Left renal pelvis (tissue), 4 donors: ENCODE results near the gene QRICH2. TPM values are rescaled to one million over a fixed set of nuclear protein-coding genes. Genes with fewer than 3 reads are reported as not detected.
"Not testable (repeated sequence)": the region's sequence is repeated elsewhere in the genome, so short reads cannot be mapped to it uniquely, and the experiment has no call there.

Experiments used
- DNase-seq, 4 donors: peaks; one replicate each; pipeline ENCODE4 v3.0.0-alpha.2; 2013; ENCODE audit warnings: low read depth in 4 of 4, low spot score in 3 of 4
- polyA plus RNA-seq, 4 donors: library from polyadenylated mRNA; unstranded; fragments of 120-200 nt; gene quantifications; one replicate each; pipeline ENCODE4 v1.2.1, GENCODE V29; 2013; ENCODE audit not compliant: insufficient read length in 4 of 4

The QRICH2 gene
- polyA plus RNA-seq, 4 donors = 4.0 to 11.8 (median 4.9) TPM

DNA sequence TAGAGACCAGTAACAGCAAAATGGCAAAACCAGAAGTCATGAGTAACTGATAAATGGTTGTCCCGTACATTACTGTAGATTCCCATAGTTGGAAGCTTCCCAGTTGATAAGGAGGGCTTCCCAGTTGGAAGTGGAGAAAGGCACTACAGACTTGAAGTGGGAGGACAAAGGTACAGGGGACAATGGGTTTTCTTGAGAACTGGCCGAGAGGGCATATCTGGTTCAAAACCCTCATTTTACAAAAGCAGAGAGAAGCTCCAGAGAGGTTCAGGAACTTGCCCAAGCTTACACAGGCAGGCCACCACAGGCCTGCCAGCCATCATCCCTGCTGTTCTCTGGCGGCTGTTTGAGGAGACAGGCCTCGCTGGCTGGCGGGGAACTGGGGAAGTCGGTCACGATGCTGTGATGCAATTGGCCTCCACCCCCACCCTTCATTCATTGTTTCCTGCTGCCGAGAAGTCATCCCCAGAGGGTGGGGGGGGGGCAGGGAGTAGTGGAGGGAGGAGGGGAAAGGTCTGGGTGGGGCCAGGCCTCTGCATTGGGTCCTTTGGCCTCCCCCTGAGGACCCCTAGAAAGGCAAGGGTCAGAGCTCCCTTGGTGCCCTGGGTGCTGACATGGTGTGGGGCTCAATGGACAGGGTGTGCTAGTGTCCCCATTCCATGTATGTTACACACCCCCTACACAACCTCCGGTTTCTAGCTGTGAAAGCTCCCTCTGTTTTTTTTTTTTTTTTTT is 39.9 kb downstream of the QRICH2 start:
- DNase-seq = no peak

DNA sequence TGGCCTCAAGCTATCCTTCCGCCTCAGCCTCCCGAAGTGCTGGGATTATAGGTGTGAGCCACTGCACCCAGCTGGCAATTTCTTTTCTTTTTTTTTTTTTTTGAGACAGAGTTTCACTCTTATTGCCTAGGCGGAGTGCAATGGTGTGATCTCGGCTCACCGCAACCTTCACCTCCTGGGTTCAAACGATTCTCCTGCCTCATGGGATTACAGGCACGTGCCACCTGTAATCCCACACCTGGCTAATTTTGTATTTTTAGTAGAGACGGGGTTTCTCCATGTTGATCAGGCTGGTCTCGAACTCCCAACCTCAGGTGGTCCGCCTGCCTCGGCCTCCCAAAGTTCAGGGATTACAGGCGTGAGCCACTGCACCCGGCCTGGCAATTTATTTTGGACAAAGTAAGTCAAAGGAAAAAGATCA is 40.5 kb downstream of the QRICH2 start:
- DNase-seq = not testable (repeated sequence)

DNA sequence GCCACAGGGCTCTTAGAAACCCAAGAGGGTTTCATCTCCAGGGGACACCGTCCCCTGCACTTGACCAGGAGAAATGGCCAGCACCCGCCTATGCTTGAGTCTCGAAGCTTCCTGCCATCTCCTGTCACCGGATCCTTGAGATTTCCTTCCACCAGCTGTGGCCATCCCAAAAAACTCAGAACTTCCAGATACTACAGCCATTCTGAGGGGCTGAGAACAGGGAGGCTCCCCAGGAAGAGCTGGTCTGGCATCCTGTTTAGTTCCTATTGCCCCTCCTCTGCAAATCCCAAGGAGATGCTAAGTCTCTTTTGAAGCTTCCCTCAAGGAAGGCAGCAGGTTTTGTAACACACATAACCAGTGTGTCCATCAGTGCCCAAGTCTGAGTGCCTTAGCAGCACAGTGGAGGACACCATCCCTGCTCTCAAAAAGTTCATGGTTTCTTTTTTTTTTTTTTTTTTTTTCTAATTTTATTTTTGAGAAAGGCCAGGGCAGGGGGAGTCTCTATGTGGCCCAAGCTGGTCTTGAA is 41.0 kb downstream of the QRICH2 start:
- DNase-seq = no peak

DNA sequence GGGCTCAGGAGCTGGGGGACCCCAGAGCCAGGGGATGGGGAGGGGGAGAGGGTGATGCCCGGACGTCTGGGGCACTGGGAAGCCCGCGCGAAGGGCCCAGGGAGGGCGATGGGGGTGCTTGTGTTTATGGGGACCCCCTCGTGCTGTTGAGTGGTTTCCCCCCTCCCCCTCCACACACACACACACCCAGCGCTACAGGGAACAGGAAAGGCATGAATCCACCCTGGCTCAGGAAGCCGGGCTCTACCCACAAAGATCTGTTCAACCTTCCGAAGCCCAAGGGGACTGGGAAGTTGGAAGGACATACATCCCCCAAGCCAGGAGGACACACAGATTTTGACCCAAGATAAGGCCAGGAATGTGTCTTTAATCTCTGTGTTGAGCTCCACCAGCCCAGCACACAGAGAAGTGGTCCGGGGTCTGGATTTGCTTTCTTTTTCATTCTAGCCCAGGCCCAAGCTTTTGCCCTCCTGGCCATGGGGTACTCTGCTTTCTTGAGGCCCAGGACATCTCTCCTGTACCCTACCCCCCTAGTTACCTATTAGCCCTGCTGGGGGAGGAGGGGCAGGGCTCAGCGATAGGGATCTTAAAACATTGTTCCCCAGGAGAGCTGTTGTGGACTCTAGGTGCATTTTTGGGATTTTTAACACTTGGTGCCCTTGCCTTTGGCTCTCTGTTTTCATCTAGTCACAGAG is 41.7 kb downstream of the QRICH2 start:
- no peak for DNase-seq

DNA sequence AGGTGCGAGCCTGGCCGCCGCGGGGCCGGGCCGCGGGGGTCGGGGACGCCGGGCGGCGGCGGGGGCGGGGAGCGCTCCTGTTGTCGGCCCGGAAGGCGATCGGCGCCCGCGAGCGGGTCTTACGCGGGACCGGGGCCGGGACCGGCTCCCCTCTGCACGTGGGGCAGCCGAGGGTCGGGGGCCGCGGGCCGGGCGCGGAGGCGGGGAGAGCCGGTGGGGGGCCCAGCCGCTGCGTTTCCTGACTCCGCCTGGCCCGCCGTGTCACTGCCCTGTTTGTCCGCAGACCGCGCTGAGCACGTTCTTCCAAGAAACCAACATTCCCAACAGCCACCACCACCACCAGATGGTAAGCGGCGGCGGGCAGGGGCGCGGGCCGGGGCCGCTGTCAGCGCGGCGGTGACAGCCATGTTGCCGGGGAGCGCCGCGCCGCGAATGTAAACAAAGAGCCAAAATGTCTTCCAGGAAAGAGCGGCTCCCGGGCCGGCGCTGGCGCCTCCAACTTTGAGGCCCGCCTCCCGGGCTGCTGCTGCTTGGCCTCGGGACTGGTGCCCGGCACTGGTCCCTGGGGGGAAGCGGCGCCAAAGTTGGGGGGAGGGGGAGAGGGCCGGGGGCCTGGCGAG is 42.3 kb downstream of the QRICH2 start:
- no peak for DNase-seq

DNA sequence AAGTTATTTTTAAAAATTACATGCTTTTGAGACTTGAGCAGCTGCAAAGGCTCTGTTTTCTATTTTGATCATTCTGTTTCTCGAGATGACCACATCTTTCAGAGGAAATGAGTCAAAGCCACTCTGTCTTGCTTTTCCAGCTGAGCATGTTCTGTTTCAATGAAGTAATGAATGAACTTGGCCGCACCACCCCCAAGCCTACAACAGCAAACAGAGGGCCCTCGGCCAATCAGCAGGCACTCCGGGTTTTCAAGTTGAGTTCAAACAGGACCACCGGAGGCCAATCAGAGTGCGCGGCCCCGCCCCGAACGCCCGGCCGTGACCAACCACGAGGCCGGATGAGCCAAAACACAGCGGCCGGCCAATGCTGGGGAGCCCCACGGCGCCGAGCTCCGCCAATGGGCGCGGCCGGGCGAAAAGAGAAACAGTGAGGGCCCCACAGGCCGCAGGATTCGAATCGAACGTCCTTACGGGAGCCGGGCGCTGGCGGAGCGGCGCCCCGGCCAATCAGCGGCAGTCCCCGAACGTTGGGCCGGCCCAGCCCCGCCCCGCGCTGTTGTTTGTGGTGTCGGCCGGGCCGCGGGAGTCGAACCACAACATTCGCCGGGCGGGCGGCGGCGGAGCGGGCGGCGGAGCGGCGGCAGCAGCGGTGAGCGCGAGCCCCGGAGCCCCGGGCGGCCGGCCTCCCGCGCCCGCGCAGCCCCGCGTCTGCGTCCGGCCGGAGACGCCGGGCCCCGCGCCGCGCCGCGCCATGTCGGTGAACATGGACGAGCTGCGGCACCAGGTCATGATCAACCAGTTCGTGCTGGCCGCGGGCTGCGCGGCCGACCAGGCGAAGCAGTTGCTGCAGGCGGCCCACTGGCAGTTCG is 43.1 kb downstream of the QRICH2 start, which contains the start of gene UBALD2:
Gene UBALD2 (plus strand): TSS at position 594 of the 869 bp plus-strand sequence. CDS start 158 bp downstream, at position 752.
- DNase-seq = peak; percentile 91 to 96 (median 95)

DNA sequence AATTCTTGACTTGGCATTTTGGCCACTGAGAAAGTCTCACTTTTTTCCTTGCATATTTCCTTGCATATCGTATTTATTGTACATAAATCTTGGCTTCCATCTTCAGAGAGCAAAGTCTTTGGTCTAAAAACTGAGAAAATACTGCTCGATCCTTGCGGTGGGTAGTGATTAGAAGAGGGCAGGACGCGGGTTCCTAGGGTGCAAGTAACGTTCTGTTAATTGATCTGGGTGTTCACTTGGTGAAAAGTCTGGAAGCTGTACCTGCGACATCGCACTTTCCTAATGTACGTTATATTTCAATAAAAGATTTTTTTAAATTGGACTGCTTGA is 43.7 kb downstream of the QRICH2 start:
- DNase-seq = no peak

DNA sequence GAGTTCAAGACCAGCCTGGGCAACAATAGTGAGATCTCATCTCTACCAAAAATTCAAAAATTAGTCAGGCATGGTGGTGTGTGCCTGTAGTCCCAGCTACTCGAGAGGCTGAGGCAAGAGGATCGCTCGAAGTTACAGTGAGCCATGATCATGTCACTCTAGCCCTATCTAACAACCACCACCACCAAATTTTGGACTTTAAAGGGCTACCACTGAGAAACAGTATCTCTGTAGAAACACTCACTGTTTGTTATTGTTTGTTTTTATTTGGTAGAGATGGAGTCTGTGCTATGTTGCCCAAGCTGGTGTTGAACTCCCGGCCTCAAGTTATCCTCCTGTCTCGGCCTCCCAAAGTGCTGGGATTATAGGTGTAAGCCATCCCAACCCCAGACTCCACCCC is 44.2 kb downstream of the QRICH2 start:
- no peak for DNase-seq

DNA sequence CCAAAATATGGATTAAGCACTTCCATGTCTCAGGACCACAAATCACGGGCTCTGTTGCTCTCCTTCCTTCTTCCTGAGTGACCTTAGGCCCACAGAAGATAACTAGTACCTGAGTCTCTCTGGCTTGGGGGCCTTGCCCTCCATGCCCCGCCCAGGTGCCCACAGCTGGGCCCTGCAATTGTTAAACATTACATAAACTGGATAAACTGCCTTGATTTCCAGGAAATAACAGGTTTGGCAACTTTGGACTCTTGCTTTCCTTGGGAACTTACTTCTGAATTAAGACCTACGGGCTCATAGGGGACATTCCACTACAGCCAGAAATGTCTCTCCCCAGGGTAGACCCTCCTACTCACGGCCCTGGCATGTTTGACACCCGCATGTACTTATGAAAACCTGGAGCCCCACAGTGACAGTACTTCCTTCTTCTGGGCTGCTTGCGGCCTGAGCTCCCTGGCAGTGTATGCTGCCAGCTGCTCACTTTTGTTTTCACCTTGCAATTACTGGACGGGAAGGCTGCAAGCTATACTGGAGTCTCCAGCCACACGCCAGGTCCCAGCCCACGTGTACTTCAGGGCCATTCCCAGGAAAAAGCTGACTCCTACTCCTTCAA is 45.2 kb downstream of the QRICH2 start:
- DNase-seq = peak in 1 of 4 donors; percentile 69

DNA sequence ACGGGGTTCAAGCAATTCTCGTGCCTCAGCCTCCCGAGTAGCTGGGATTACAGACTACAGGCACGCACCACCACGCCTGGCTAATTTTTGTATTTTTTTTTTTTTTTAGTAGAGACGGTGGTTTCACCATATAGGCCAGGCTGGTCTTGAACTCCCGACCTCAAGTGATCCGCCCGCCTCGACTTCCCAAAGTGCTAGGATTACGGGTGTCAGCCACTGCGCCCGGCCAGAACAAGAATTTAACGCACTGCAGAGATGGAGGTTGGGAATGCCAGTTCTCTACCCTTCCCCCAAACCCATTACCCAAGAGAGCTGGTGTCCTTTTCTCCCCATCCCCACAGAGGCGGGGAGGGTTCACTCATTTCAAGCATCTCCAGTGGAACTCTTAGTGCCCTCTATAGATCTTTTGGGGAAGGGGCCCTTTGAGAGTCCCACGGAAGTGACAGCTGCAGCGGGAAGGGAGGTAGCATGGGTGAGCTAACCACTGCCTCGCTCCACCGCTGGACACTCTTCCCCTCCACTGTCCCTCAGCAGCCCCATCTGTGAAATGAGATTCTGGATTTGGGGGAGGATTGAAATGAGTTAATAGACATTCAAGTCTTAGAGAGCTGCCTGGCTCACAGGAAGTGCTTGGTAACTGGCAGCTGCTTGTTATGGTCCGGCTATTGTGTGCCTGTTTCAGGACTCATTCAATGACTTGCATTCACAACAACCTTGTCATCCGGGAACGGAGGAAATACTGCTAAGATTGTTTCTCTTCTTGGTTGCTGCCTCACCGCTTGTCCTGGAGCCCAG is 46.5 kb downstream of the QRICH2 start:
- DNase-seq = no peak

DNA sequence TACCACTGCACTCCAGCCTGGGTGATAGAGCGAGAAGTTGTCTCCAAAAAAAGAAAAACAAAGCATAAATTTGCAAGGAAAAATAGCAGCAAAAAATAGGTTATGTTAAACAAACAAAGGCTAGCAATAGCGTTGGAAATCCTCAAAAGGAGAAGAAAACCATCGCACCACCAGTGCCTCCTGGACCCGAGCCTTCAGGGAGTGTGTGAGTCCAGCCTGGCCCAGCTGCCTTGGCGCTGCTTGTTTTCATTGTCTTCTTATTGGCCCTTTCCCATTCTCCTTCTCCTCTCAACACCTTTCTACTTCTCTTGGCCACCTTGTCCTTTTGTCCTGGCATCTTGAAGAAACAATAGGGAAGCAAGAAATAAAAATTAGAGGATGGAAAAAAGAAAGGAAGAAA is 47.4 kb downstream of the QRICH2 start:
- no peak for DNase-seq

DNA sequence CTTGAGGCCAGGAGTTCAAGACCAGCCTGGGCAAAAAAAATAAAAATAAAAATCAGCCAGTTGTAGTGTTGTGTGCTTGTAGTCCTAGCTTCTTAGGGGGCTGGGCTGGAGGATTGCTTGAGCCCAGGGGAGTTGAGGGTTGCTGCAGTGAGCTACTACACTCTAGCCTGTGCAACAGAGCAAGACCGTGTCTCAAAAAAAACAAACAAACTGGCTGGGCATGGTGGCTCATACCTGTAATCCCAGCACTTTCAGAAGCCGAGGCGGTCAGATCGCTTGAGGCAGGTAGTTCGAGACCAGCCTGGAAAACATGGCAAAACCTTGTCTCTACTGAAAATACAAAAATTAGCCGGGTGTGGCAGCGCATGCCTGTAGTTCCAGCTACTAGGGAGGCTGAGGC is 47.9 kb downstream of the QRICH2 start:
- no peak for DNase-seq

DNA sequence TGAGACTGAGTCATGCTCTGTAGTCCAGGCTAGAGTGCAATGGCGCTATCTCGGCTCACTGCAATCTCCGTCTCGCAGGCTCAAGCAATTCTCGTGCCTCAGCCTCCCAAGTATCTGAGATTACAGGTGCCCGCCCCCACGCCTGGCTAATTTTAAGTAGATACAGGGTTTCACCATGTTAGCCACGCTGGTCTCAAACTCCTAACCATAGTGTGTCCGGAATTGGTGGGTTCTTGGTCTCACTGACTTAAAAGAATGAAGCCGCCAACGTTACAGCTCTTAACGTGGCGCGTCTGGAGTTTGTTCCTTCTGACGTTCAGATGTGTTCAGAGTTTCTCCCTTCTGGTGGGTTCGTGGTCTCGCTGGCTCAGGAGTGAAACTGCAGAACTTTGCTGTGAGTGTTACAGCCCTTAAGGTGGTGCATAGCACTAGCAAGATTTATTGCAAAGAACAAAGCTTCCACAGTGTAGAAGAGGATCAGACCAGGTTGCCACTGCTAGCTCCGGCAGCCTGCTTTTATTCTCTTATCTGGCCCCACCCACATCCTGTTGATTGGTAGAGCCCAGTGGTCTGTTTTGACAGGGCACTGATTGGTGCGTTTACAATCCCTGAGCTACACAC is 51.5 kb downstream of the QRICH2 start:
- DNase-seq = not testable (repeated sequence)

DNA sequence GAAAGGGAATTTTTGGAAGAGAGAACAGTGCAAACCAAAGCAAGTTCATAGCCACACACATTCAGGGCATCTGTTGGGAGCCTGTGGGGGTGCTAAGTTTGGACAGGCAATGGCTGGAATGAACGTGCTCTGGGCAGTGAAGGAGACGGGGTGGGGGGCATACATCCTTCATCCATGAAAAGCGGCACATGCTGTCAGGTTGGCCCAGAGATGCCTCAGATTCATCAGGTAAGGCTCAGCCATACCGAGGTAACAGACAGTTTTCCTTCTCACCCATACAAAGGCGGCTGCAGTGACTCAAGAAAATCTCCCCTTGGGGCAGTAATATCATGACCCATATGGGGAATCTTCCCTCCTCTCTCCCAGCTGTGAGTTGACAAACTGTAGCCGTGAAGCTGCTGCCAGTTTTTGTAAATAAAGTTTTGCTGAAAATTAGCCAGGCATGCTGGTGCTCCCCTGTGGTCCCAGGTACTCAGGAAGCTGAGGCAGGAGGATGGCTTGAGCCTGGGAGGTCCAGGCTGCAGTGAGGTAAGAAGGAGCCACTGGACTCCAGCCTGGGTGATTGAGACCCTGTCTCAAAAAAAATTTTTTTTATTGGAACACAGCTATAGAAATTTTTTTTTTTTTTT is 52.2 kb downstream of the QRICH2 start:
- DNase-seq = no peak

DNA sequence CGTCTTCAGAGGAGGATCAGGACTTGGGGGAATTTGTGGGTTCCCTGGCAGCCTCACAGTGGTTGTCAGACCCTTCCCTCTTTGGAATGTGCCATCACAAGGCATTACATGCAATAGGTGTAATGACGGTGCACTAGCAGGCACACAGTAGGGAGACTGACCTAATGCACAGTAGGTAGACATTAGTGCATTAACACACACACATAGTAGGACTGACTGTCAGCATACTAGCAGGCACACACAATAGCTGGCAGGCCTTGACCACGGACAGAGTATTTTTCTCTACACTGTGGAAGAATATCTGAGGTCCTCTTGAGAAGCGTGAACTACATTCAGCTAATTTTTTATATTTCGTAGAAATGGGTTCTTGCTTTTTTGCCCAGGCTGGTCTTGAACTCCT is 53.8 kb downstream of the QRICH2 start:
- no peak for DNase-seq

DNA sequence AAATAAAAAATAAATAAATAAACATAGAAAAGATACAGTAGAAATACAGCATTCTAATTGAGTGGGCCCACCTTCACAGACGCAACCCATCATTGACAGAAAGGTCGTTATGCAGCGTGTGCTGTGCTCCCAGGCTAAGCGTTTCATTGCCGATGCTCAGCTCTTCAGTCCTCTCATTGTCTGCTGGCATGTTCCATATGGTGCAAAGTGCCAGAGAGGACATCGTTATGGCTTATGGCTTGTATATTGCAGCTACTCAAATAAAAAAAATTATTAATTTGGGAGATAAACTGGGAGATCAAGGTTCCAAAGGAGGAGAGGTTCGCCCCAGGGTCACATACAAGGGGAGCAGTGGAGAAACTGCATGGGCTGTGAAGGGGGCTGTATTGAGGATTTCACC is 54.2 kb downstream of the QRICH2 start:
- DNase-seq = no peak

DNA sequence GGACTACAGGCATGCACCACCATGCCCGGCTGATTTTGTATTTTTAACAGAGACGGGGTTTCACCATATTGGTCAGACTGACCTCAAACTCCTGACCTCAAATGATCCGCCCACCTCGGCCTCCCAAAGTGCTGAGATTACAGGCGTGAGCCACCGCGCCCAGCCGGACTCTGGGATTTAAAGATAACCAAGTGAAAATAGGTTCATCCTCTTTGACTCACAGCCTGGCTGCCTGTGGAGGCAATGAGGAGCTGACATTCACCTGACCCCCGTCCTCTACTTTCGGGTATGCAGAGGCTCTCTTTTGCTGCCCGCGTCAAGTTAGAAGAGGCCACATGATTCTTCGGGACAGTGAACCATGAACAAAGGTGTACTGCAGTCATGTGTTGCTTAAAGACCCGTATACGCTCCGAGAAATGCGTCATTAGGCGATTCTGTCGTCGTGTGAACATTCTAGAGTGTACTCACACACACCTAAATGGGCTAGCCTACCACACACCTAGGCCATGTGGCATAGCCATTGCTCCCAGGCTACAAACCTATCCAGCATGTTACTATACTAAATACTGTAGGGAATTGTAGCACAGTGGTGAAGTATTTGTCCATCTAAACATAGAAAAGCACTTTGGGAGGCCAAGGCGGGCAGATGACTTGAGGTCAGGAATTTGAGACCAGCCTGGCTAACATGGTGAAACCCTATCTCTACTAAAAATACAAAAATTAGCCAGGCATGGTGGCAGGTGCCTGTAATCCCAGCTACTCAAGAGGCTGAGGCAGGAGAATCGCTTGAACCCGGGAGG is 54.9 kb downstream of the QRICH2 start:
- DNase-seq = not testable (repeated sequence)
